Stimulated activated CD4-positive, alpha-beta T cell treated with anti-CD3 and anti-CD28 coated beads, TNF-alpha, amount 100 ng/mL, for 24 hours (primary cell): Measurements from ENCODE around the gene SDS.

Source experiments
- DNase-seq, 3 experiments: peaks; one replicate each; pipeline ENCODE4 v3.0.0-alpha.2; 2020; ENCODE audit warnings: low read depth in 3 of 3

Gene SDS

DNA sequence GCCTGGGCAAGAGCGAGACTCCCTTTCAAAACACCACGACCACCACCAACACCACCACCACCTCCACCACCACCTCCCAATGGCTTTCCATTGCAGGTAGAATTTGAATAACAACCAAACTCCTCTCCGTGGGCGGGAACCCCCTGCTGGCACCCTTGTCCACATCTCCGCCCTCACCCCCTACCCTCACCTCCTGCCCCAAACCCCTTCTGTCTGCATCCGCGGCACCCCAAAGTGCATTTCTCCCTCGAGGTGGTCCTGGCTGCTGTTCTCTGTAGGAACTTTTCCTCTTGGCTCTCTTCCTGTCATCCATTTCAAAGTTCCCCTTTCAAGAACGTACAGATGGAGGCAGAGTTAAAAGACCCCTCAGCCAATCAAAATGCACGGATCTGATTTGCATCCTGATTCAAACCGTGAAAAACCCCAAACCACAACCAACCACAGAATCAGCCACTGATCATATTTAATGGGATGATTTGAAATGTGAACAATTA is 22.3 kb upstream of the SDS start:
- no peak for DNase-seq

DNA sequence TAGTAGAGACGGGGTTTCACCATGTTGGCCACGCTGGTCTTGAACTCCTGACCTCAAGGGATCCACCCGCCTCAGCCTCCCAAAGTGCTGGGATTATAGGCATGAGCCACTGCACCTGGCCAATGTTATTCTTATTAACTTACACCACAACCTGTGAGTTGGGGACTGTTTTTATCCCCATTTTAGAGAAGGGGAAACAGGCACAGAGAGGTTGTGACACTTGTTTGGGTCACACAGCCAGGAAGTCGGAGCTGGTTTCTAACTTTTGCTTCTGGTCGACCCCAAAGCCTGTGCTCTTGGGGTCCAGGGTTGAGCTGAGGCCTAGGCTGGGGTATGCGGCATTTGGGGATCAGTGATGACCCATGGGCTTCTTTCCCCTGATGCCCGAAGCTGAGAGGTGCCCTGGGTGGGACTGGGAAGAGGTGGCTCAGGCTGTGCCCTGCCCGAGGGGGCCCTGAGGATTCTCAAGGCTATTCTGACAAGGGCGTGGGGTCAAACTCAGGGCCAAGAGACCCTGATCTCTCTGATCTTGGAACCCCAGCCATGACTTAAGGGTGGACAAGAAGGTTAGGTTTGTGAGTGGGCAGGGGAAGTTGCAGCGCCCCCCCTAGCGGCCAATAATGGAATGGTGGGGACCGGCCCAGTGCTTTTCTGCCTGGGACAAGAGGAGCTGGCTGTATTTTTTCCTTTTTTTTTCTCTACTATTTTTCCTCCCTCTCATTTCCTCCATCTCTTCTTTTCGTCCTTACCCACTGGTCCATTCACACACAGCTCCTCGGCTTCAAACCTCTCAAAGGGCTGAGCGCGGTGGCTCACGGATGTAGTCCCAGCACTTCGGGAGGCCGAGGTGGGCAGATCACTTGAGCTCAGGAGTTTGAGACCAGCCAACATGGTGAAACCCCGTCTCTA is 21.5 kb upstream of the SDS start:
- DNase-seq, result peak; percentile 21 to 60 (median 38)

DNA sequence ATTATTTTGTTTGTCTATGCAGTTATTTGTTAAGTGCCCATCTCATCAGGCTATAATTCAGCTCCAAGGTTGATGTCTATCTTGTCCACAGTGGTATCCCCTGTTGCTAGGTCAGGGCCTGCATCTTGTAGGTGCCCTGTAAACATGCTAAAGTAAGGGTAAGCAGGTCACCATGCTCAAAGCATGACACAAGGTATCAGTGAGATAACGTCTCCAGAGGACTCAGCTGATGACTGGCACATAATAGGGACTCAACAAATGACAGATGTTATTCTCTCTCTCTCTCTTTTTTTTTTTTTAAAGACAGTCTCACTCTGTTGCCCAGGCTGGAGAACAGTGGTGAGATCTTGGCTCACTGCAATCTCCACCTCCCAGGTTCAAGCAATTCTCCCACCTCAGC is 20.8 kb upstream of the SDS start:
- no peak for DNase-seq

DNA sequence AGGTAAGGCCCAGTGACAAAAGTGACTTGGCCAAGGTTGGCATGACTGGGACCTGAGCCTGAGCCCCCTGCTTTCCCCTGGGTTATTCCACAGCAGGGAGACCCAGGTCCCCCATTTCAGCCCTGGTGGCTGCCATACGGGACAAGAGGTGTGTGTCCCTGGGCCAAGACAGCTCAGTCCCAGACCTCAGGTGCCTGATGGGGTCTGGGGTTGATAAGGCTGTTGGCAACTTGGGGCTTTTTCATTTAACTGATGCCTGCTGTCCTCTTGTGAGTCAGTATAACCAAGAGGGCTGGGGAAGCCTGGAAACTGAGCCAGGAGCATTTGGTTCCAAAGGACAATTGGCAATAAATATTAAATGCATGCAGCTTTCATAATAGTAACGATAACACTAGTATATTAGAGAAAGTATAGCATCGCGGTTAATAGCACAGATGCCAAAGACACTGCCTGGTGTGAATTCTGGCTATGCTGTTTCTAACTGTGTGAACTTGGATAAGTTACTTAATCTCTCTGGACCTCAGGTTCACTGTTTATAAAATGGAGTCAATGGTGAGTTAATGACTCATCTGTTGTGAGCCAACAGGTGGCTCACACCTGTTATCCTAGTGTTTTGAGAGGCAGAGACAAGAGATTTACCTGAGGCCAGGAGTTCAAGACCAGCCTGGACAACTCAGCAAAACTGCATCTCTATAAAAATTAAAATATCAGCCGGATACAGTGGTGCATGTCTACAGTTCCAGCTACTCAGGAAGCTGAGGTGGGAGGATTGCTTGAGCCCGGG is 19.4 kb upstream of the SDS start:
- no peak for DNase-seq

DNA sequence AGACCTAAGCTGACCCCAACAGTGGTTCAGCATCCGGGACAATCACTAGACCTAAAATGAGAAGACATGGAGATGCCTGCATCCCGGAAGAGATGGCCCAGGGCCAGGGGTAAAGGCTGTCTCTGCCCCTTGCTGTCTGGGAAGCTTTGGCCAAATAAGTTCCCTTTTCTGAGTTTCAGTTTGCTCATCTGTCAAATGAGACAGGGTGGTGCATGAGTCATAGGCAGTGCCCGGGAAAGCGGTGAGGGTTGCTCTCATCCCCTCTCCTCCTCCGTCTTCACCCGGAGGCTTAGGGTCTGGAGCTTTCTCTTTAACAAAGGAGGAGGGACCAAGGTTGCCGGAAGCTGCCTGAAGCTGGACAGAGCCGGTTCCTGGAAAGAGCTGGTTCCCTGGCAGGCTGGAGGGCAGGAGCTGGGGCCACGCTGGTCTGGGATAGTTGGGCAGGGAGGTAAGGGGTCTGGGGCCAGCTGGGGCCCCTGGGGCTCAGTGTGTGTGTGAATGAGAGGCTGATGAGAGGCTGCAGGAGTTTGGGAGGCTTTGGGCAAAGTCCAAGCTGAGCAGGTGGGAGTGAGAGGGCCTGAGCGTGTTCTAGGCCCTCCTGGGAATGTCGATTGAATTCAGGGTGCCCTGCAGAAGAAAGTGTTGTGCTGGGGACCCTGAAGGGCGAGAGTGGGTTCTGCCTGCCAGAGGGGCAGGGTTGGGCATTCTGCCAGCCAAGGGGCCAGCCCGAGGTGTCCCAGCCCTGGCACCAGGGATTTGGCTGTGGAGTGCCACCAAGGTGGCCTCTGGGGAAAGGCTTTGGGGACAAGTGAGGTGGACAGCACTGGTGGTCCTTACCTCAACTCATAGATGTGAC is 18.6 kb upstream of the SDS start, which contains the start of gene SDSL:
Gene SDSL (plus strand): TSS at position 351 of the 856 bp plus-strand sequence. CDS start 5,603 bp downstream, outside the sequence.
- peak in 1 of 3 experiments; percentile 25 for DNase-seq

DNA sequence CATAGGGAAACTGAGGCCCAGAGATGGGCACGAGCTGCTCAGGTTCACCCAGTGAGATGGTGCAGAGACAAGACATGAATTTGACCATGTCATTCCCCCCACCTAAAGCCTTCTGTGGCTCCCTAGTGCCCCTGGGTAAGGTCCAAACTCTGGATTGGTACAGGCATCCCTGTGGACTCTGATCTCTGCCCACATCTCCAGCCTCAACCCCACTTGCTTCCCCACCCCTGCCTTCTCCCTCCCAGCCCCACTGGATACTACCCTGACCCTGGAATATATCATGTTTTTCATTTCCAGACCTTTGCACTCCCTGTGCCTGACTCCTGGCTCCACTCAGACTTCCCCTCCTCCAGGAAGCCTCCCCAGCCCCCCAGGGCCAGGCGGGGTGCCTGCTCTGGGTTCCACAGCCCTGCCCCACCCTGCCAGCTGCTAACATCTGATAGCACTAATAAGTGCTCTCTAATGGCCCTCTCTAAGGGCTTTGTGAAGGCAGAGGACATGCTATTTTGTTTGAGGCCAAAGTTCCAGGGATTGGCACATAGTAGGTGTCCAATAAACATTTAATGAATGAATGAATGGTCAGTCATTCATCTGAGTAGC is 17.4 kb upstream of the SDS start:
- DNase-seq, result no peak

DNA sequence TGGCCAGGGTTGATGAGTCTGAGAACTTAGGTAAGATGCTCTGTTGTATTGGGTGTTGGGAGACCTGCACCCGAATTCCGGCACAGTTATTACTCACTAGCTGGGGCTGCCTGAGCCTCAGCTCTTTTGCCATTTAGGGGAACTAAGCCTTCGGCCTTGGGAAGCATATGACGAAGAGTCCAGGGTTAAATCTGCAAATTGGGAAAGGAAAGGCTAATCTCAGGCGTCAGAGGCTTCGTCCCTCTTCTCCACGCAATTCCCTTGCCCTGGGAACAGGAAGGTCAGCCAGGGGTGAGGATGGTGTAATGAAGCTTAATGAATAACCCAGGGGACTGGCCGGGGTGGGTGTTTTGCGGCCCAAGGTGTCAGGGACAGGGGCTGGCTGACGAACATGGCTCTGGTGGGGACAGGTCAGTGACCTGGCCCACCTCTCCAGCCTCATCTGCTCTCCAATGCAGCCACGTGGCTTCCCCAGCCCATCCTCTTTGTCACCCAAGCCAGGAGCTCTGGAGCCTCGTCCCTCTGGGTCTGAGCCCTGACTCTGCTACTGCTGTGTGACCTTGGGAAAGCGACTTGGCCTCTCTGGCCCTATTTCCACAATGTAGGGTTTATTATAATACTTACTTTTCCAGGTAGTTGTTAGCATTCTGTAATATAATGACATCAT is 14.7 kb upstream of the SDS start:
- DNase-seq, result no peak

DNA sequence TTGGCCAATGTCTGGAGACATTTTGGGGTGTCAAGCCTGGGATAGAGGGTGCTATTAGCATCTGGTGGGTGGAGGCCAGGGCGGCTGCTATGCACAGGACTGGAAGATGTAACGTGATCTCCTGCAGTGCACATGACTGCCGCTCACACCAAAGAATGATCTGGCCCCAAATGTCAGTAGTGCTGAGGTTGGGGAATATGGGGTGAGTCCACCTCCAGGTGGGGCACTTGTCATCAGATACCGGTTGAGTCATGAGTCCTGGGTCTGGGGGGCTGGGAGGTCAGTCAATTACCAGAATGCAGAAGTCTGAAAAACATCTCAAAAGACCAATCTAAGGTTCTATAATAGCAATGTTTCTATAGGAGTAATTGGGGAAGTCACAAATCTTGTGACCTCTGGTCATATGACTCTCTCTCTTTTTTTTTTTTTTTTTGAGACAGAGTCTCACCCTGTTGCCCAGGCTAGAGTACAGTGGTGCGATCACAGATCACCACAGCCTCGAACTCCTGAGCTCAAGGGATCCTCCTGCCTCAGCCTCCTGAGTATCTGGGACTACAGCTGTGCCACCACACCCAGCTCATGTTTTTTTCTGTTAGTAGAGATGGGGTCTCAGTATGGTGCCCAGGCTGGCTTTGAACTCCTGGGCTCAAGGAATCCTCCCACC is 12.5 kb upstream of the SDS start:
- DNase-seq, result no peak

DNA sequence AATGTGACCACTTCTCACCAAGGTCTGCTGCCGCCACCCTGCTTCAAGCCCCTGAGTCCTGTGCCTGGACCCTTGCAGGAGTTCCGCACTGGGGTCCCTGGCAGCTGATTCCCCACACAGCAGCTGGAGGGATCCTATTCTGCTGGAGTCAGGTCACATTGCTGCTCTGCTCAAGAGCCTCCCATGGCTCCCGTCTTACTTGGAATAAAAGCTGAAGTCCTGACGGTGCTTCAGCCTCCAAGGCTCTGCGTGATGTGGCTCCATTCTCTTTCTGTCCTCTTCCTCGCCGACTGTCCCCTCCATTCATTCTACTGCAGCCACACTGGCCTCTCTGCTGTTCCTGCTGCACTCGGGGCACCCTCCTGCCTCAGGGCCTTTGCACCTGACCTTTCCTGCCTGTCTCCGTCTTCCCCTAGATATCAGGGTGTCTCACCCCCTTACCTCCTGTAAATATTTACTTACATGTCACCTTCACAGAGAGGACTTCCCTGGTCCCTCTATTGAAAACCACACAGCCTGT is 10.9 kb upstream of the SDS start:
- no peak for DNase-seq

DNA sequence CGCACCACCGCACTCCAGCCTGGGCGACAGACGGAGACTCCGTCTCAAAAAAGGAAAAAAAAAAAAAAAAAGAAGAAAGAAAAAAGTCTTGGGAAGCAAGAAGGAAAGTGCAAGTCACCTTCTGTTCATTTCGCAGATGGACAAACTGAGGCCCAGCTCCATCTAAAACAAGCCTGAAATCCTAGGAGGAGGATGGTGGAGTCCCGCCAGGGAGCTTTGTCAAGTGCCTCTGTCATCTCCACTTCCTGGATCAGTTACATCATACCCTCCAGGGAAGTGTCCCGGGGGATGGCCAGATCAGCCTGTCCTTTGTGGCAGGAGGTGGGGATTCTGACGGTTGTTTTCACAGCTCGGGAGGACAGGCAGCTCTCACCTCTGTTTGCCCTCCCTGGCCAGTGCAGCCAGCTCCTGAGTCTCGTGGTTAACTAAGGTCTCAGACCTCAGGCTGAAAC is 9.8 kb upstream of the SDS start:
- DNase-seq, result no peak

DNA sequence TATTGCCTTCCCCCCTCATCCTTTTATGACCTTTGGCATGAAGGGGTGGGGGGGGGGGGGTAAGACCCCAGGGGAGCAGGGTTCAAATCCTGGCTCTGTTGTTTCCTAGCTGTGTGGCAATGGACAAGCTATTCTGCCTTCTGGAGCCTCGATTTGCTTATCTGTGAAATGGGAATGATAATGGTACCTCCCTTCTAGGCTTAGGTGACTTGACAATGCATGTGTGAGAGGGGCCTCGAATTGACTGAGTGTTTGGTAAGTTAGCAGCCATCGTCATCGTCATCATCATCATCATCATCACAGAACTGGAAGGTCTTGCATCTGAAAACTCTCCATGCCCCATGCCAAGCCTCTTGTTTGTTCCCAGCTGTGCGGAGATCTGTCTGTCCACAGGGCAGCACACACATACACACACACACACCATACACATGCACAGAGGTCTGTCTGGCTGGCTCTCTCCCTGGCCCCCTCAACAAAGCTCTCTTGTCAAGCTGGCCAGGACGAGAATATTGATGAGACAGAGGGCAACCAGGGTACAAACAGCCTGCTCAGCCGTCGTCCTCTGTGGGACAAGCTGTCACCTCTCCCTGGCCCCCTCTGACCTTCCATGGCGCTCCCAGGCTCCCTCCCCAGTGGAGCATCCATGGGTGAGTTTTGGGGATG is 5.9 kb upstream of the SDS start:
- no peak for DNase-seq

DNA sequence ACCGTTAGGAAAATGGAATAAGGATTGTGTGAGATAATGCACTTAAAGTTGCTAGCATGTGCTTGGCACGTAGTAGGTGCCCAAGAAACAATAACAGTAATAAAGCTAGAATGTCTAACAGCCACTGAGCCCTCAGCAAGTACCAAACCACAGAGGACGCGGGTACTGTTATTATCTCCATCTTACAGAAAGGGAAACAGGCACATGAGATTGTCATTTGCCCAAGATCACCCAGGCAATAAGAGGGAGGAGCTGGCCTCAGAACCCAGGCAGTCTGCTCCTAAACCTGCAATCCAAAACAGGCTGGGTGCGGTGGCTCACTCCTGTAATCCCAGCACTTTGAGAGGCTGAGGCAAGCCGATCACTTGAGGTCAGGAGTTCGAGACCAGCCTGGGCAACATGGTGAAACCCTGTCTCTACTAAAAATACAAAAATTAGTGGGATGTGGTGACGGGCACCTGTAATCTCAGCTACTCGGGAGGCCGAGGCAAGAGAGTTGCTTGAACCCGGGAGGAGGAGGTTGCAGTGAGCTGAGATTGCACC is 5.1 kb upstream of the SDS start:
- no peak for DNase-seq

DNA sequence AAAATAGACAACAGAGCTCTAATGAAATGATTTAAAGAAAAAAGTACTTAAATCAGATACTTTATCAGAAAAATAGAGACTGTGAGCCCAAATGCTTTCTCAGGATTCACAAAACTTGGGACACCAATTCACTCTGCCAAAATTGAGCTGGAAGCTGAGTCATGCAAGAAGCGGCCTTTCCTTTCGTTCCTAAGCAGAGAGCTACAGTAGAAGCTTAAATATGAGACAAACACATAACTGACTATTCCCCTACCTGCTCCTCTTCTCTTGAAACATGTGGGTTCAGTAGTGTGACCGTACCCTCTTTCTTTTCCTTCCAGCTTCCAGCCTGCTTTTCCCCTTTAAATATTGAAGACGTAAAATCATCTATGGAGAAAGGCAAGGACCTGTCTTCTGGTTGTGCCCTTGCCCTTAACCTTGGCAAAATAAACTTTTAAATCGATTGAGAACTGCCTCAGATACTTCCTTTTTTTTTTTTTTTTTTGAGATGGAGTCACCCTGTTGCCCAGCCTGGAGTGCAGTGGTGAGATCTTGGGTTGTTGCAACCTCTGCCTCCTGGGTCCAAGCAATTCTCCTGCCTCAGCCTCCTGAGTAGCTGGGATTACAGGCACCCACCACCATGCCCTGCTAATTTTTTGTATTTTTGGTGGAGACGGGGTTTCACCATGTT is 4.4 kb upstream of the SDS start:
- DNase-seq, result no peak

DNA sequence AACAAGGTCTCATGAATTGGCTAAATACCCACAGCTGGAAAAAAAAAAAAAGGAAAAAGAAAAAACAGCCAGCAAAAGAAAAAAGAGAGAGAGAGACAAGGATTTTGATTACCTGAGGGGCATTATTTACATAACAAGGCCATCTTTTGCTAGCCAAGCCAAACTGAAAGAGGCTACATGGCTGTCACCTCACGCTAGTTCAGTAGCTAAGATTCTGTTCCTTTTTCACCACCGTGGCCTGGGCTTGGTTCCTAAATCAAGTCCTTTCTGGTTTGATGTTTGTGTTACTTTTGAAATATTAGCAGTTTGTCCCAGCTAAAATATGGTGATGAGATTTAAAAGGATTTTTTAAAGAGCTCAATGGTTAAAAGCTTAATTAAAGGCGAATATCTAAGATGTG is 2.0 kb upstream of the SDS start:
- DNase-seq, result no peak

DNA sequence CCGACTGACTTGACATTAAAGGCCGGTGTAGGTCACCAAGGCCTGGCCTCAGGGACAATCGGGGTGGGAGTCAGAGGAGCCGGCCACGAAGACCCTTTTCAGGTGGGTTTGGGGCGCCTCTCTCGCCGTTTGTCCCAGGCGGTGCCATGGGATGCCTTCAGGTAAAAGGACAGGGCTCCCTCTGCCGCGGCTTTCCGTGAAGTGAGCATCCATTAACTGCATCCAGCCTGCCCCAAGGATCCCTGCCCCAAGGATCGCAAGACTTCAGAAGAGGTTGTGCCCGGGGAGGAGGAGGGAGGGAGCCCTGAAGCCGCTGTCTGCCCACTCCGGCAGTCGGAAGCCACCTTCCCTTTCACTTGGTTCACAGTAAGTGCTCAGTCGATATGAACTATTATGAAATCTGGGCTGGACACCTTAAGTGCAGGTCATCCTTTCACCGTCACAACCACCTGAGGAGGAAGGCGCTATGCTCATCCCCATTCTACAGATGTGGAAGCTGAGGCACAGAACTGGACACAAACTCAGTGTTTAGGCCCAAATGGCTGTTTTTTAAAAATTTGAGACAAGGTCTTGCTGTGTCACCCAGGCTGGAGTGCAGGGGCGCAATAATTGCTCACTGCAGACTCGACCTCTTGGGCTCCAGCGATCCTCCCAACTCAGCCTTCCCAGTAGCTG is 964 bp downstream of the SDS start:
- no peak for DNase-seq

DNA sequence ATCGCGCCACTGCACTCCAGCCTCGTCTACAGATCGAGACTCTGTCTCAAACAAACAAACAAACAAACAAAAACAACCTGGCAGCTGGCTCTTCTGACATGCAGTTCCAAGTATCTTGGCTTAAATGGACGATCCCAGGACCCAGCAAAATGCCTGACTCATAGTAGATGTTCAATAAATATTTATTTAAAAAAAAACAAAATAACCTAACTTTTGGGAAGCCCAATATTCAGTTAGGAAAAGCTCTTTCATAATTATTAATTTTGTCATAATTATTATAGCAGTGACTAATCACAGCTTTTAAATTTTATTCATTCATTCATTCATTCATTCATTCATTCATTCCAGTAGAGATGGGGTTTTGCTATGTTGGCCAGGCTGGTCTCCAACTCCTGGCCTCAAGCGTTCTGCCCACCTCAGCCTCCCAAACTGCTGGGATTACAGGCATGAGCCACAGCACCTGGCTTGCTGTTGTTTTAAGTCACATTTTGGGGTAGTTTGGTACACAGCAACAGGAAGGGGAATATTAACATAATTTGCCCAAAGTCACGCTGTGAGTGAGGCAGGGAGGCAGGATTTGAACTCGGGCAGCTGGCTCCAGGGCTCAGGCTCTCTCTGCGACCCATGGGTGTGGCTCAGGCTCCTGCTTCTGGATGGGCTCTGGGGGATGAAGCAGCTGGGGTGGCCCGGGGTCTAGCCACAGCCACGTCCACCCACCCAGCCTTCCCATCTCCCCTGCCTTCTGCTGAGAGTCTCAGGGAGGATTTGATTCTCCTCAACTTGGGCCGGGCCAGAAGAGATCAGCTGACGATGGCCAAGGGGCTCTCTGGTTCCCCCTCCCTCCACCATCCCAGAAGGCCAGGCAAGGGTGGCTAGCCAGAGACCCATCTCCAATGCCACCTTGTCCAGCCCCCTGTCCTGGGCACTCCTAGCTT is 2.4 kb downstream of the SDS start:
- DNase-seq, result no peak

DNA sequence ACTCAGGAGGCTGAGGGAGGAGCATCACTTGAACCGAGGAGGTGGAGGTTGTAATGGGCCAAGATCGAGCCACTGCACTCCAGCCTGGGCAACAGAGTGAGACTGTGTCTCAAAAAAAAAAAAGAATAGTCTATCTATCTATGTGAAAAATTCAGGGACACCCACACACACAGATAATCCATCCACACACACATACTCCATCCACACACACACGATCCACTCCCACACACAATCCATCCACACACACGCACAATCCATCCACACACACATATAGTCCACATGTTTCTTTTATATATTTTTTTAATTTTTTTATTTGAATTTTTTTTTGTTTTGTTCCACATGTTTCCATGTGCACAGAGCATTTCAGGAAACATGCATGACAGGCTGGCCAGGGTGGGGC is 3.3 kb downstream of the SDS start:
- DNase-seq, result no peak
